ENCODE results near the gene GPR132. TPM values are rescaled to one million over a fixed set of nuclear protein-coding genes. Genes with fewer than 3 reads are reported as not detected.
A peak's percentile ranks its signal among the peaks of the same experiment; 100 is the strongest.
"Not testable (repeated sequence)": the region's sequence is repeated elsewhere in the genome, so short reads cannot be mapped to it uniquely, and the experiment has no call there.

GPR132 gene
- total RNA-seq, 1 donor from 2014 or later = 1.3 TPM

GRCh38 chr14:105030194-105030593, 35.0 kb downstream of the GPR132 start:
- intact Hi-C loops (cut with micrococcal nuclease) = no loop called here
- DNase-seq (no peak), ATAC-seq (no peak)

GRCh38 chr14:105029402-105029801, 35.8 kb downstream of the GPR132 start:
- no peak for ATAC-seq
- no peak for DNase-seq
- intact Hi-C loops (cut with micrococcal nuclease) = no loop called here

GRCh38 chr14:105028251-105028927, 36.8 kb downstream of the GPR132 start:
- ATAC-seq (no peak), DNase-seq (no peak)
- intact Hi-C loops (cut with micrococcal nuclease) = no loop called here

- ATAC-seq; intact Hi-C loops (cut with micrococcal nuclease); DNase-seq: not testable (repeated sequence)
These were observed 37.5 kb downstream of the GPR132 start for GRCh38 chr14:105027718-105028117.

- intact Hi-C loops (cut with micrococcal nuclease) = no loop called here
- ATAC-seq = no peak
These were observed 38.2 kb downstream of the GPR132 start for GRCh38 chr14:105026802-105027563.

GRCh38 chr14:105026033-105026785, 39.0 kb downstream of the GPR132 start:
- ATAC-seq (no peak), DNase-seq (no peak)
- intact Hi-C loops (cut with micrococcal nuclease) = no loop called here

More at GRCh38 chr14:105026802-105027563, 38.2 kb downstream of the GPR132 start:
- DNase-seq = no peak

- no peak for DNase-seq
- intact Hi-C loops (cut with micrococcal nuclease) = no loop called here
These were observed 39.8 kb downstream of the GPR132 start for GRCh38 chr14:105025429-105025828.

GRCh38 chr14:105023791-105024480, 41.3 kb downstream of the GPR132 start:
- ATAC-seq (no peak), DNase-seq (no peak)
- intact Hi-C loops (cut with micrococcal nuclease) = no loop called here

More at GRCh38 chr14:105025429-105025828, 39.8 kb downstream of the GPR132 start:
- no peak for ATAC-seq

- DNase-seq = no peak
- intact Hi-C loops (cut with micrococcal nuclease) = no loop called here
- no peak for ATAC-seq
These were observed 42.1 kb downstream of the GPR132 start for GRCh38 chr14:105023144-105023543.

- intact Hi-C loops (cut with micrococcal nuclease) = no loop called here
- ATAC-seq = no peak
- no peak for DNase-seq
These were observed 43.0 kb downstream of the GPR132 start for GRCh38 chr14:105022276-105022670.

- intact Hi-C loops (cut with micrococcal nuclease) = no loop called here
- DNase-seq = peak; percentile 52
- ATAC-seq = no peak
These were observed 43.5 kb downstream of the GPR132 start for GRCh38 chr14:105021656-105022275.

GRCh38 chr14:105020815-105021655, 44.2 kb downstream of the GPR132 start, which contains the start of gene CDCA4:
TSS of gene CDCA4 (minus strand) at chr14:105021083. CDS start at chr14:105011929, 9,154 bp downstream.
- intact Hi-C loops (cut with micrococcal nuclease) = no loop called here
- DNase-seq (peak; percentile 99), ATAC-seq (peak; percentile 98)

GRCh38 chr14:105019861-105020814, 45.1 kb downstream of the GPR132 start:
- intact Hi-C loops (cut with micrococcal nuclease) = no loop called here
- no peak for ATAC-seq
- peak; percentile 52 for DNase-seq

GRCh38 chr14:105018414-105018813, 46.8 kb downstream of the GPR132 start:
- ATAC-seq (no peak), DNase-seq (no peak)
- intact Hi-C loops (cut with micrococcal nuclease) = no loop called here

GRCh38 chr14:105015905-105016304, 49.3 kb downstream of the GPR132 start:
- DNase-seq = no peak
- intact Hi-C loops (cut with micrococcal nuclease) = no loop called here
- ATAC-seq = no peak

GRCh38 chr14:105015242-105015641, 50.0 kb downstream of the GPR132 start:
- DNase-seq = no peak
- intact Hi-C loops (cut with micrococcal nuclease) = no loop called here
- no peak for ATAC-seq

- DNase-seq (no peak), ATAC-seq (no peak)
- intact Hi-C loops (cut with micrococcal nuclease) = no loop called here
These were observed 50.6 kb downstream of the GPR132 start for GRCh38 chr14:105014631-105015030.
